Stromal cell of bone marrow (primary cell): ENCODE results near the gene KCNIP3.
"Not testable (repeated sequence)": the region's sequence is repeated elsewhere in the genome, so short reads cannot be mapped to it uniquely, and the experiment has no call there.

Source experiments
- DNase-seq: peaks from one replicate; pipeline ENCODE4 v3.0.0-alpha.2; 2012; ENCODE audit warnings: low read depth

KCNIP3 gene

DNA sequence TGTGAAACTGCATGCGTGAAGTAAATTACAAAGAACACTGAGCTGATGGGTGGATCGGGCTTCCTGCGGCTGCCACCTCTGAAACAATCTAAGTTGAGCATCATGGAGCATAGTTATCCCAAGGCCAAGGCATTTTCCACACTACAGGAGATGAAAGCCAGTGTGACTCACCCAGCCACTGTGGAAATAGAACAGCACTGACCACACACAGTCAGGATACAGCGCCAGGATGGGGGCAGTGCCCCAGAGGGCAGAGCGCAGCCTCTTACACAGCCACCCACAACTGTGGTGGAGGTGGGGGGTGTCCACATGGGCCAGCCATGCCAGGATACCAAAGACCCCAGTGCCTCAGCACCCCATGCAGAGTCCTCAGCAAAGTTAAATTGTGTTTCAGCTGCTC lies 114.1 kb downstream of the KCNIP3 start:
- not testable (repeated sequence) for DNase-seq

DNA sequence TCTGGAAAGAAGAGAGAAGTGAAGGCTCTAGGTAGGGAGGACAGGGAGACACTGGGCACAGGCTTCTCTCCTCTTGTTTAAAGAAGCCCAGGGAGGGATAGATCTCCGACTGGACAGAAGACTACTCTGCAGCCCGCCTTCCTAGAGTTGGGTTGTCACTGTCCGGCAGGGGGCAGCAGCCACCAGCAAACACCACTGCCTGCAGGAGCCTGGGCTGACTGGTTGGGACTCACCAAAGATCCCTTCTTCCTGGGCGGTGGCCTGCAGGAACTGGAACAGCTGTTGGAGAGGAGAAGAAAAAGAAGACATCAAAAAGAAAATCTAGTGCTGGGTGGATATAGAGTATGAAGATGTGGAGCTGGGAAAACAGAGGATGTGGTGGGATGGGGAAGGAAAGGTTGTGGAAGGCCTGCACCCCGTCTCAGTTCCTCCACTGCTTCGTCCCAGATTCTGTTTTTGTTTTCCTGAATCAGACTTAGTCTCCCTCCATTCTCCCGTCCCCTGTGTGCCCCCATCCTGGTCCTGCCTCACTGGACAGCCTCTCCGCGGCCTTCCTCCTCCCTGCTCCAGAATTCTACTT lies 117.0 kb downstream of the KCNIP3 start:
- DNase-seq = peak; percentile 50

DNA sequence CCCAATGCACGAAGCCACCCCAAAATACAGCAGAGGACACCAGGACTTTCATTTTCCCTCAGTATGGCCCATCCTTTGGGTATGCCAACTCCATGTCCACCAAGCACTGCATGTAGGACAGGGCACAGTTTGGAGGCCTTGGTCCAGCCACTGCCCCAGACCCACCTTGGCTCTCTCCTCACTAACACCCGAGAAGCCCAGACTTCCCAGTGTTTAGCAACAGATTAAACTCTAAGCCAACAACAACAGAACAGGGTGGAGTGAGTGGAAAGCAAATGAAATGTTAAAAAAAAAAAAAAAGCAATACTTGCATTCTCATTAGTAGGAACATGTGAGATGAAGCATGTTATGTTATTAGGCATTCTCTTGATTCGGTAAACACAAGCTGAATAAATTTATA lies 118.0 kb downstream of the KCNIP3 start:
- DNase-seq = not testable (repeated sequence)

DNA sequence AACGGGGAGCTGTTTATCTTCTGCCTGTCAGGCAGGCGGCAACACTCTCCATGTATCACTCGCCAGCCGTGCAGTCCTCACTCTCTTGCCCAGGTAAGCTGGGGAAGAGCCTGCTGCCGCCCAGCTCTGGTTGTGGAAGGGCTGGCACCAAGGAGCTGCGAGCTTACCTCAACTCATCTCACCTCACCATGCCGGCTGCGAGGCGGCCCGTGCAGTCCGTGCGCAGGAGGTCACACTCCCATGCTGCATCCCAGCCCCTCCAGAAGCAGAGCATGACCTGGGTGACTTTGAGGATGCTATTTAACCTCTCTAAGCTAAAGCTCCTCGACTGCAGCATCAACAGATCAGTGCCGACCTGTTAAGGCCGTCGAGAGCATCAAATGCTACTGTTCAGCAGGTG lies 118.4 kb downstream of the KCNIP3 start:
- DNase-seq = not testable (repeated sequence)

DNA sequence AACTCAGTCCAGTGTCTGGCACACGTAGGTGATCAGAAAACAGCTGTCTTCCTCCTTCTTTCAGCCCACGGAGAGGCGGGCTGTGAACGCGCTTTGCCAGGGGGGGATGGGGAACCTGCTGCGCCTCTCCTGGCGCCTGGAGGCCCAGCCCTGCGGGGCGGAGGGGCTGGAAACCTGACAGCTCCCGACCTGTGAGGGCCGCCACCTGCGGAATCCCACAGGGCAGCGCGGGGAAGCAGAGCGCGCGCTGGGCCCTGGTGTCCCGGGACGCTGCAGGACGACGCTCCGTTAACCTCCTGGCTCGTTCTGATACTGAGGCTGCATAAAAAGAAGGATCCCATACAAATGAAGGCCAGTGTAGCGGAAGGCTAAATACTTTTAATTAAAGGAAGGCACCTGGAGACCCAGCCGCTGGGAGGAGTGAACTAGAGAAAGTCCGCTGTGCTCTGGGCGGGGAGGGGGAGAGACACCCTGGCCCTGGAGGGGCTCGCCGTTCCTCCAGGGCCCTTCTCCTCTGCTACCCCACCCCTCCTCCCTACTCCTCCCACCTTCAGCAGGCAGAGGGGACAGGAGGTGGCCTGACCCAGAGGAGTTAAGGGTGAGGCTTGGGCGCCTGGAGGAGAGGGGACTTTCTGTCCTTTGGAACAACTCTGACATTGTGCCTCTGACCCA lies 130.2 kb downstream of the KCNIP3 start:
- DNase-seq = not testable (repeated sequence)

DNA sequence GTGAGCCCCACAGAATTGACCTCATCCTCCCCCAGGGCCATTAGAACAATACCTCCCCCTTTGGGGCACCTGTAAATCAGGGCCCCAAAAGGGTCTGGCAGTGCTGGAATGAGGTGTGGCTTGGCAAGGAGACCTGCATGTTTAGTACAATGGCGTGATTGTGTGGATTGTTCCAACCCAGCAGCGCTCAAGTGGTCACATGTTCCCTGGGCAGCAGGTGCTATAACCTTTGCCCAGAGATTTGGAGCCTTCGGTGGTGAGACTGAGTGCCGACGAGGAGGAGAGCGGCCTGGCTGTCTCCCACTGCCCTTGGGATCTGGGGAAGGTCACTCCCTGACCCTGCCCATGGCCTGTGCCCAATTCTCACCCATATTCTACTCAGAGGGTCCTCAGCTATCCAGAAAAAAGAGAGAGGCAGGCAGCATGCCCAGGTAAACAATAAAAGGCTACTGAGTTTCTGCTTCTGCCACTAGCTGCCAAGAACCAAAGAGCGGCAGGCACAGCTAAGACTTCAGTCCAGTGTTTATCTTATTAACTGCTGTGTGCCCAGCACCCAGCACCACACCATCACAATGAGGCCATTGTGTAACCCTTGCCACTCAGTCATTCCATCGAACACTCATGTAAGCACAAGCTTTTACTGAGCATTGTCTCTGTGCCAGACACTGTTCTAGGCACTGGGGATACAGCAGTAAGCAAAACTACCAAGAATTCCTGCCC lies 132.8 kb downstream of the KCNIP3 start:
- DNase-seq = not testable (repeated sequence)

DNA sequence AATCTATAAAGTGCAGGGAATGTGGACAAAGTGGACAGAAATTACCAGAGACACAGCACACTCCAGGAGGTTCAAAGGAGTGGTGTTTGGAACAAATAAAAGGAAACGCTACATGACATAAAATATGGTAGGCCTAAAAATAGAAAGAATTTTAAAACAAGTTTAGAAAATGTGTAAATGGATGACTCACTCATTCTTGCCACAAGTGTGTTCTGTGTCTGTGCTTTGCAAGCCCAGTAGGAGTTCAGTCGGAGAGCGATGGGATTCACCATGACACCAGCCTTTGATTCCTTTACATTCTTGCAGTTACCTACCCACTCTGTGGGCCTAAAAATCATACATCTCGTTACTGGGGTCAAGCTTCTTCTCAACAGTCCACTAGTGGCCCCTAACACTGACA lies 136.2 kb downstream of the KCNIP3 start:
- not testable (repeated sequence) for DNase-seq

DNA sequence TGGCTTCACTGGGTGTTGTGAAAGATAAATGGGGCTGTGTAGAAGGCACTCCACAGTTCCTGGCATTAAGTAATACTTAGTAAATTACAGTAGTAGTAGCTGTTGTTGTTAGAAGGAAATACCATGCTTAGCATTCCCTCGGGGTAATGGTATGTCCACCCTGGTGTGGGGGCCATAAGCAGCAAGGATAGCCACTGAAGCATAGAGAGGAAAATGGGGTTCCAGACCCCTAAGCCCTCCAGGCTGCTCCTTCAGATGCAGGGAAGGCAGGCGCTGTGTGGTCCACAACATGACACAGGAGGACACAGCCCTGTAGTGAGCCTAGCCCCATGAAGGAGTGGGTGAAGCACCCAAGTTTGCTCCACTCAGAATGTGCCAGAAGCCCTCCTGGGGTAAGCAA lies 136.8 kb downstream of the KCNIP3 start:
- DNase-seq = not testable (repeated sequence)

DNA sequence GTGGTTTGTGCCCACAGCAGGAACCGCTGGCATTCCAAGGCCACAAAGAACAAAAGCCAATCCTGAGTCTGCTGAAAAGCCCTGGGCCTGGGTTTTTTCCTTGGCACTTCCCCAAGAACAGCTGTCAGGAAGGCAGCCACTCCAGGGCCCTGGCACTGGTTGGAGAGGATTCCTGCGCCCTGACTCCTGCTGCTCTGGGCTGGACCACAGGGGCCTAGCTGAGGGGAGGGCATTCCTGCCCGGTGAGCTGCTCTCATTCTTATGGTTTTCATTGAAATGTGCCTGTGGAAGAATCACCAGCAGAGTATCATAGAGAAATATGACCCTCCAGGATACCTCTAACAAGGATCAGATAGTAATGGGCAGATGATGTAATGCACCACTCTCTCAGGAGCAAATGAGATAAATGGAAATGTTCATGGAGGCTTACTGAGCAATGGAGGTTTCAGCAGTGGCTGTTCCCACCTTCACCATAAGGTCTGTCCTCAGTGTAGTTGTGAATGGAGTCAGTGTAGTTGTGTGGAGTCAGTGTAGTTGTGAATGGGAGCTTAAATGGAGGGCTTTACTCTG lies 137.4 kb downstream of the KCNIP3 start:
- DNase-seq = not testable (repeated sequence)

DNA sequence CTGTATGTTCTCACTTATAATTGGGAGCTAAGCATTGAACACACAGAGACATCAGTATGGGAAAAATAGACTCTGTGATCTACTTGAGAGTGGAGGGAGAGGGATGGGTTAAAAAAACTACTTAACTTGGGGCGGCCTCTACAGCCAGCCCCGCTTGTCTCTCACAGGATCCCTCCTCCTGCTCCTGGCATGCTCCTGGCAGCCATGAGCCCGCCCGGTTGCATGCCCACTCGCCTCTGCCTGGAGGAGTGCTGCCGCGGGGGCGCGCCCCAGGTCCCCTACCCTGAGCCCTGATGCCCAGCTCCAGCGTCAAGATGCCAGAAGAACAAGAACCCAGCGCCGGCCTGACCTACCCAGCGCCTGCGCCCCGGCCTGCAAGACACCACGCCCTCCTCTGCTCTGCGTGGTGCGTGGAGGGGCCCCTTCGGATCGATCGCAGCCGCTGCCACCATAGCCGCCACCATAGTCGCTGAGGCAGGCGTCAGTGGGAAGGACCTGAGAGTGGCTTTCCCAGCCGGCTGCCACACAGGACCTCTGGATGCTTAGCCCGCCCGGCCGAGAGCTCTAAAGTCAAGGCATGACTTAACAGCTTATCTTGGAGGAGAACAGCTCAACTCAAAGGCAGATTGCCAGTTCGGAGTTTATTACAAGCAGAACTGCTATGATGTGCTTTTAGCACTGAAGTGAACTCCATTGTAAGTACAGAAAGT lies 138.2 kb downstream of the KCNIP3 start:
- not testable (repeated sequence) for DNase-seq
